Measurements from ENCODE around the gene PPP2R2B. TPM values are rescaled to one million over a fixed set of nuclear protein-coding genes. Genes with fewer than 3 reads are reported as not detected.
A peak's percentile ranks its signal among the peaks of the same experiment; 100 is the strongest.
"Not testable (repeated sequence)": the region's sequence is repeated elsewhere in the genome, so short reads cannot be mapped to it uniquely, and the experiment has no call there.

PPP2R2B gene
- total RNA-seq, 1 experiment from 2014 or later: not detected

DNA sequence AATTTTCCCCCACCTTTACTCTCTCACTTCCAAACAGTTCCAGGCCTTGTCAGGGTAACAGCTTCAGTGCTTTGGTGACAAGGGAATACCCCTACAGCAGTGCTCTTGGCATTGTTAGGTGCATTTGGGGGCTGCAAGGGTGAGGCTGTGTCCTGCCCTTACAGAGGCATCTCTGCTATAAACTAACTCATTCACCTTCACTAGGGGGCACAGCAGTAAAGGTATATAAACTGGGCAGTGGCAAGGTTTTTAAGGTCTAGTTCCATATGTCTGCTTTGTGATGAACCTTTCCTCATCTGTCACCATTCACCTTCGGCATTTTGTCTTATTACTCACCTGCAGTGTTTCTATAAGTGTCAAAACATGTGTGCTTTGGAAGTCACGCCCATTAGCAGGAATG lies 283.5 kb downstream of the PPP2R2B start:
- no peak for DNase-seq (ENCODE audit: low spot score)
- in situ Hi-C loops (cut with HindIII; ENCODE audit: low sequenced_read_pairs): no loop called here

- in situ Hi-C loops (cut with HindIII; ENCODE audit: low sequenced_read_pairs): no loop called here
- no peak for DNase-seq (ENCODE audit: low spot score)
These were observed 286.2 kb downstream of the PPP2R2B start for GRCh38 chr5:146592352-146592751.

GRCh38 chr5:146589028-146589345 lies 289.6 kb downstream of the PPP2R2B start:
- peak; percentile 30 for DNase-seq (ENCODE audit: low spot score)
- in situ Hi-C loops (cut with HindIII; ENCODE audit: low sequenced_read_pairs): no loop called here

GRCh38 chr5:146588331-146589027 lies 290.1 kb downstream of the PPP2R2B start:
- no peak for DNase-seq (ENCODE audit: low spot score)
- in situ Hi-C loops (cut with HindIII; ENCODE audit: low sequenced_read_pairs): no loop called here

DNA sequence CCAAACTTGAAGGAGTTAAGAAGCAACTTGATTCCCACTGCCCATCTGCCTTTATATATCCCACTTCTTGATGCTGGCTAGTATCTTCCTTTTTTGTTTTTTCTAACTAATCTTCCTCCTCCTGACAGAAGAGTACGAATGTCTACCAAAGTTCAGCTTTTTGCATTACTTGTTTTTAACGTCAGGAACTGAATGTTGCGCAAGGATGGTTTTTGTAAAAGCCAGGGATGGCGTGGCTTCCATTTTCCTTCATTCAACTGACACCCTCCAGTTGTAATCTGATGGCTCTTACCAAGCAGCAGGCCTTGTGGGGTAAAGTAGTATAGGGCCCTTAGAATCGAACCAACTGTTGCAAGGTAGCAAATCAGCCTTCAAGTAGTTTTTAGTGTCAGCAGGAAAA lies 291.8 kb downstream of the PPP2R2B start:
- in situ Hi-C loops (cut with HindIII; ENCODE audit: low sequenced_read_pairs): no loop called here
- DNase-seq (ENCODE audit: low spot score): no peak

- DNase-seq (ENCODE audit: low spot score): no peak
- in situ Hi-C loops (cut with HindIII; ENCODE audit: low sequenced_read_pairs): no loop called here
These were observed 293.8 kb downstream of the PPP2R2B start for GRCh38 chr5:146584750-146585149.

DNA sequence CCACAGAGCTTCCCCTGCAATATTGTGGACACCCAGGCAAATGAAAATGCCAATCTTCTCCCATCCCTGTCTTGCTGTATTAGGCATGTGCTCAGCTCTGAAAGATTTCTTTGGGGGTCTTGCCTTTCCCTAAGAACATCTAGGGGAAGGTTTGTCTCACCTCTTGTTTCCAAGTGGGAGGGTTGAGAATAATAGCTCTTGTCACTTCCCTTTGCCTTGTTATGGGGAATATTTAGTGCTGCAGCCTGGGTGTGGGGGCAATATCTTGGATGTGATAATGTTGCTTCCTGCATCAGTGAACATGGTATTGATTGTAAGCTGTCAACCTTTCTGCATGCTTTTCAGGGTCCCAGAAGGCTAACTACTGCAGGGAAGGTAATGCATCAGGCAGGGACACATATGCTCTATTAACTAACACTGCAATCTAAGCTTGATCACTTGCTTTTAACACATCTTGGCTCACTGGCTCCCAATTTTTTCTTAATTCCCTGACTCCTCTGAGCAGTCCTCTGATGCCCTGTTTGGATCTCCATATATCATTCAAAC lies 296.4 kb downstream of the PPP2R2B start:
- DNase-seq (ENCODE audit: low spot score): no peak
- in situ Hi-C loops (cut with HindIII; ENCODE audit: low sequenced_read_pairs): no loop called here

- in situ Hi-C loops (cut with HindIII; ENCODE audit: low sequenced_read_pairs): no loop called here
- DNase-seq (ENCODE audit: low spot score): no peak
These were observed 298.3 kb downstream of the PPP2R2B start for GRCh38 chr5:146580237-146580636.

- in situ Hi-C loops (cut with HindIII; ENCODE audit: low sequenced_read_pairs): no loop called here
- DNase-seq (ENCODE audit: low spot score): no peak
These were observed 303.8 kb downstream of the PPP2R2B start for GRCh38 chr5:146574713-146575112.

- no peak for DNase-seq (ENCODE audit: low spot score)
- in situ Hi-C loops (cut with HindIII; ENCODE audit: low sequenced_read_pairs): no loop called here
These were observed 310.4 kb downstream of the PPP2R2B start for GRCh38 chr5:146568161-146568560.

GRCh38 chr5:146565764-146566367 lies 312.7 kb downstream of the PPP2R2B start:
- in situ Hi-C loops (cut with HindIII; ENCODE audit: low sequenced_read_pairs): no loop called here
- DNase-seq (ENCODE audit: low spot score): peak; percentile 53

DNA sequence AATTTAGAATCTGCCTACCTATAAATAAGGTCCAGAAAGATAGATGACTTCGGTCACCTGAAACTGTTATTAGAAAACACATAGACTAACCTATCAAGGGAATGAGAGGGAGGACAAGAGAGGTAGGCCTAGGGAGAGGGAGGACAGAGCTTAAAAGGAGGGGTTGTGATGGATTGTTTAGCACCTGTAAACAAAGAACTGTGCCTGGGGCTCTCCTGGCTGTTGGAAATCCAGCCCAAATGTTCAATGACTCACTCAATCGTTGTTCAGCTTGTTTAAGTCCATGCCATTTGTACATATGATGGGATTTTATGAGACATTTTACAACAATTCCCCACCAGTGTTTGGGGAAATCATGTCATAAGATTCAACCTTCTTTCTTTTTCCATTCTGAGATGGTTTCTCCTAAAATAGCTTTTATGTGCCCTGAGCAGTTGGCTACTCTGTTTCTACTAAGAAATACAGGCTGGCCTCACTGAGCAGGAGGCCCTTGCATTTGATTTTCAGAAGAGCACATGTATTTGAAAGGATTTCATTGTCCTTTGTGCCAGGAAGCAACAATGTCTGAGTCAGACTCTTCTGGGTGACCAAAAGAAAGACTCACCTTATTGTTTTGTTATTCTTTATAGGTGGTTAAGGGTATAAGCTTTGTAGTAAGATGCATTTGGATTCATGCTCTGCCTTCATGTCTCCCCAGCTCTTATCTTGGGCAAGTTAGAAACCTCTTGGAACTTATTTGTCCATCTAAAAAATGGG lies 314.4 kb downstream of the PPP2R2B start:
- DNase-seq (ENCODE audit: low spot score): no peak
- in situ Hi-C loops (cut with HindIII; ENCODE audit: low sequenced_read_pairs): no loop called here

DNA sequence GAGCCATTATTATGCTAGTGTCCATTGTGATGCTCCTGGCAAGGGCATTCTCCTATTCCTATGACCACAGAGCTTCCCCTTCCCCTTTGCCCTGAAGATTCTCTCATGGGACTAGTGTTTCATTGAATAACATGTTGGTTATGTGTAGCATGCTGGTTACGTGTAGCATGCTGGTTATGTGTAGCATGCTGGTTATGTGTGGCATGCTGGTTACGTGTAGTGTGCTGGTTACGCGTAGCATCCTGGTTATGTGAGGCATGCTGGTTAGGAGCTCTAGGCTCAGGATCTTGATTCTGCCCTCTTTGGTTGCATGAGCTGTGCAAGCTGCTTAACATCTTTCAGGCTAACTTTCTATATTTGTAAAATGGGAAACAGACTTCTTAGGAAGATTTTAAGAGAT lies 316.1 kb downstream of the PPP2R2B start:
- DNase-seq (ENCODE audit: low spot score): no peak
- in situ Hi-C loops (cut with HindIII; ENCODE audit: low sequenced_read_pairs): no loop called here

- DNase-seq (ENCODE audit: low spot score): no peak
- in situ Hi-C loops (cut with HindIII; ENCODE audit: low sequenced_read_pairs): no loop called here
These were observed 316.8 kb downstream of the PPP2R2B start for GRCh38 chr5:146561711-146562110.

DNA sequence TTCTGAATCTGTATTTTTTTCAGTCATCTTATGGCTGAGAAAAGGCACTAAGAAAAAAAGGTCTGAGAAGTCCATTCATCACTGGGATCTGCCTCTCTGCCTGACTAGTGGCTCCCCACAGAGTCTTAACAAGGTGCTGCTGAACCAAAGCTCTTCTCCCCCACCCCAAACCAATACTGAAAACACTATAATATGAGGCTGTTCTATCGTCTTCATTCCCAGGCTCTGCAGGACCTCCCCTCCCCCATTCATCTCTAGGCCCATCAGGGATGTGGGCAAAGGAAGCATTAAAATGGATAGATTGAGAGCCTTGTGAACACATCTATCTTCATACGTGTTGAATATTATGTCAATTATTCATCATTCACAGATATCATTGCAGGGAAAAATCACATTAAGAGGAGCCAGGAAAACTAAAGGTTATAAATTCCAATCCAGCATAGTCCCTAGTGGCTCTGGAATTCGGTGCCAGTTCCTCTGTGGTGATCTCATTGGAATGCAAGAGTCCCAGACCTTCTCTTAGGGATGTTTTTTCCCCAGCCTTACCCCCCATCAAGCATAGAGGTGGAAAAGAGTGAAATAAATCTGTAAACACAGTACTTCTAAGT lies 318.2 kb downstream of the PPP2R2B start:
- DNase-seq (ENCODE audit: low spot score): no peak
- in situ Hi-C loops (cut with HindIII; ENCODE audit: low sequenced_read_pairs): no loop called here

GRCh38 chr5:146556884-146557283 lies 321.7 kb downstream of the PPP2R2B start:
- DNase-seq (ENCODE audit: low spot score); in situ Hi-C loops (cut with HindIII; ENCODE audit: low sequenced_read_pairs): not testable (repeated sequence)

DNA sequence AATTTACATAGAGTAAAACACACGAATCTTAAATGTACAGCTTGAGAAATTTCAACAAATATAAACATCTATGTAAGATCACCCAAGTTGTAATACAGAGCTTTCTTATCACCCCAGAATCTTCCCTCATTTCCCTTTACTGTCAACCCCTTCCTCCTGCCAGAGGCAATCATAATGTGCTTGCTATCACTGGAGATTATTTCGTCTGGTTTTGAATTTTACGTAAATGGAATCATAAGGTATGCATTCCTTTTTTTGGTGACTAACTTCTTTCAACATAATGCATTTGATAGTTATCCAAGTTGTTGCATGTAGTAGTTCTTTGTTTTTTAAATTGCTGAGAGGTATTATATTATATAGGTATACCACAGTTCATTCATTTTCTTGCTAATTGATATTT lies 325.1 kb downstream of the PPP2R2B start:
- in situ Hi-C loops (cut with HindIII; ENCODE audit: low sequenced_read_pairs): no loop called here
- DNase-seq (ENCODE audit: low spot score): no peak

- in situ Hi-C loops (cut with HindIII; ENCODE audit: low sequenced_read_pairs): no loop called here
These were observed 328.9 kb downstream of the PPP2R2B start for GRCh38 chr5:146549615-146550014.

DNA sequence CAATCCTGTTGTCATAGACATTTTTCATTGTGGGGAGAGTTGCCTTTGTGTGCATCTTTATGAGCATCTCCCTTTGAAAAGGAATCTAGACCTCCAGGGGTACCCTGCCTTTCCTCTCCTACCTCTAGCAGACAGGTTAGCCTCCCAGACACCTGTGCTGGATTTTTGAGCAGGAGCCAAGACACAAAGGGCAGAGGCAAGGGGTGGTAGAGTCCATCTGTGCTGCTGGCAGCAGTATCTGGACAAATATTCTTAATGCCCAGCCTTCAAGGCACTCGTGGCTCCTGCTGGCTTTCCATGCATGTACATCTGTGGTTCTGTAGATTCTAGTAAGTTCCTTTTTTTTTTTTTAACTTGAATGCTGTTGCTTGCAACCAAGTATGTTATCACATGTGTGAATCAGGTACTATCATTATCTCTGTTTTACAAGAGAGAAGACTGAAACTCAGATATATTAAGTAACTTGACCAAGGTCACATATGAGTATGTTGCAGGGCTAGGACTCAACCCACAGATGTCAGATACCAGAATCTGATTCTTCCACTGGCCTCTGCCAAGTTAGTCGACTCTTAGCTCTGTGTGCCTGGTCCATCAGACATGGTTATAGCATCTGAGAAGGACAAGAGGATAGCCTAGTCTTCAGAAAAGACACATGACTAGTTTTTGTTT lies 329.6 kb downstream of the PPP2R2B start:
- DNase-seq (ENCODE audit: low spot score): peak; percentile 77
- in situ Hi-C loops (cut with HindIII; ENCODE audit: low sequenced_read_pairs): no loop called here

More at GRCh38 chr5:146549615-146550014, 328.9 kb downstream of the PPP2R2B start:
- no peak for DNase-seq (ENCODE audit: low spot score)
